OCI-LY1 (cell line): ENCODE results near the gene SRPX2.

Source experiments
- CTCF ChIP-seq: fragments of 200-600 bp; sonication (generic), shearing (Covaris generic); IDR thresholded peaks from 2 replicates; pipeline ENCODE4 v1.5.1; 2017; ENCODE audit warnings: mild to moderate bottlenecking, antibody characterized with exemption, low read length, moderate library complexity, mixed read lengths
- EZH2 ChIP-seq: fragments of 200-600 bp; sonication (generic), shearing (Covaris generic); IDR thresholded peaks from 2 replicates; pipeline ENCODE4 v1.8.0; 2017; ENCODE audit warnings: borderline replicate concordance, mixed run types, mild to moderate bottlenecking, antibody characterized with exemption, low read length, moderate library complexity, mixed read lengths

- TF ChIP-seq CTCF: no peak
- TF ChIP-seq EZH2: no peak
Measured at GRCh38 chrX:100623001-100623400, 21.0 kb upstream of the SRPX2 start.
